A549 (cell line): Measurements from ENCODE around the gene REV1.

Source experiments
- CHD2 ChIP-seq: fragments of 150-350 bp; IDR thresholded peaks from 2 replicates; pipeline ENCODE4 v1.6.1; 2014; ENCODE audit warnings: low read length; ENCODE audit not compliant: partially characterized antibody
- JUN ChIP-seq, 2 experiments: fragments of >200 bp; sonication (Bioruptor Twin); formaldehyde crosslinking; IDR thresholded peaks; 2 replicates in 1 of 2; 3 replicates in 1 of 2; pipeline ENCODE4 v1.6.1; 2016 to 2017
- MYC ChIP-seq: IDR thresholded peaks from 2 replicates; pipeline ENCODE4 v1.6.1; 2012; ENCODE audit warnings: mild to moderate bottlenecking, inconsistent platforms, low read length, improper control_type of control experiment, borderline replicate concordance
- POLR2A ChIP-seq: IDR thresholded peaks from 2 replicates; pipeline ENCODE4 v1.6.1; 2012; ENCODE audit warnings: mild to moderate bottlenecking, low read length
- RCOR1 ChIP-seq: fragments of 150-350 bp; IDR thresholded peaks from 2 replicates; pipeline ENCODE4 v1.6.1; 2014; ENCODE audit warnings: antibody characterized with exemption, low read length, low read depth
- TF ChIP-seq, protein P1 (sequence below): fragments of >200 bp; sonication (Bioruptor Twin); formaldehyde crosslinking; IDR thresholded peaks from 3 replicates; pipeline ENCODE4 v1.5.1; 2016
- TF ChIP-seq, protein P2 (sequence below): fragments of 250-450 bp; sonication (Bioruptor Pico); IDR thresholded peaks from 2 replicates; pipeline ENCODE4 v1.5.0; 2021; ENCODE audit warnings: mild to moderate bottlenecking, moderate library complexity, borderline replicate concordance

DNA sequence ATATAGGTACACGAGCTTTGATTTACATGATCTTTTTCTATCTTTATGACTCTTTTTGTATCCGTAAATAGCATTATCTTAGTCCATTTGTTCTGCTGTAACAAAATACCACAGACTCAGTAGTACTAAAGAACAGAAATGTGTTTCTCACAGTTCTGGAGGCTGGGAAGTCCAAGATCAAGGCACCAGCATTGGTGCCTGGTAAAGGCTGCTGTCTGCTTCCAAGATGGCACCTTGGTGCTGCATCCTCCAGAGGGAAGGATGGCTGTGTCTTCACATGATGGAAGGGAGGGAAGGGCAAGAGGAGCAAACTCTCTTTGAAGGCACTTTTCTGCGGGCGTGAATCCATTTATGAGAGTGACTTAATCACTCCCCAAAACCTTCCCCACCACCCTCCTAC lies 116.7 kb downstream of the REV1 start:
- TF ChIP-seq, protein P1, sequence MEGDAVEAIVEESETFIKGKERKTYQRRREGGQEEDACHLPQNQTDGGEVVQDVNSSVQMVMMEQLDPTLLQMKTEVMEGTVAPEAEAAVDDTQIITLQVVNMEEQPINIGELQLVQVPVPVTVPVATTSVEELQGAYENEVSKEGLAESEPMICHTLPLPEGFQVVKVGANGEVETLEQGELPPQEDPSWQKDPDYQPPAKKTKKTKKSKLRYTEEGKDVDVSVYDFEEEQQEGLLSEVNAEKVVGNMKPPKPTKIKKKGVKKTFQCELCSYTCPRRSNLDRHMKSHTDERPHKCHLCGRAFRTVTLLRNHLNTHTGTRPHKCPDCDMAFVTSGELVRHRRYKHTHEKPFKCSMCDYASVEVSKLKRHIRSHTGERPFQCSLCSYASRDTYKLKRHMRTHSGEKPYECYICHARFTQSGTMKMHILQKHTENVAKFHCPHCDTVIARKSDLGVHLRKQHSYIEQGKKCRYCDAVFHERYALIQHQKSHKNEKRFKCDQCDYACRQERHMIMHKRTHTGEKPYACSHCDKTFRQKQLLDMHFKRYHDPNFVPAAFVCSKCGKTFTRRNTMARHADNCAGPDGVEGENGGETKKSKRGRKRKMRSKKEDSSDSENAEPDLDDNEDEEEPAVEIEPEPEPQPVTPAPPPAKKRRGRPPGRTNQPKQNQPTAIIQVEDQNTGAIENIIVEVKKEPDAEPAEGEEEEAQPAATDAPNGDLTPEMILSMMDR: no peak
- TF ChIP-seq POLR2A (no peak), MYC (no peak), RCOR1 (no peak), CHD2 (no peak), JUN (IDR thresholded peaks at IDR 0.05) (no peak)
- TF ChIP-seq, protein P2, sequence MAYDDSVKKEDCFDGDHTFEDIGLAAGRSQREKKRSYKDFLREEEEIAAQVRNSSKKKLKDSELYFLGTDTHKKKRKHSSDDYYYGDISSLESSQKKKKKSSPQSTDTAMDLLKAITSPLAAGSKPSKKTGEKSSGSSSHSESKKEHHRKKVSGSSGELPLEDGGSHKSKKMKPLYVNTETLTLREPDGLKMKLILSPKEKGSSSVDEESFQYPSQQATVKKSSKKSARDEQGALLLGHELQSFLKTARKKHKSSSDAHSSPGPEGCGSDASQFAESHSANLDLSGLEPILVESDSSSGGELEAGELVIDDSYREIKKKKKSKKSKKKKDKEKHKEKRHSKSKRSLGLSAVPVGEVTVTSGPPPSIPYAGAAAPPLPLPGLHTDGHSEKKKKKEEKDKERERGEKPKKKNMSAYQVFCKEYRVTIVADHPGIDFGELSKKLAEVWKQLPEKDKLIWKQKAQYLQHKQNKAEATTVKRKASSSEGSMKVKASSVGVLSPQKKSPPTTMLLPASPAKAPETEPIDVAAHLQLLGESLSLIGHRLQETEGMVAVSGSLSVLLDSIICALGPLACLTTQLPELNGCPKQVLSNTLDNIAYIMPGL (CRISPR knock-in tag): no peak
